Lower leg skin (tissue), 4 donors: ENCODE data around the gene CEMIP2. TPM values are rescaled to one million over a fixed set of nuclear protein-coding genes. Genes with fewer than 3 reads are reported as not detected.

Source experiments
- DNase-seq, 2 donors: peaks; one replicate each; pipeline ENCODE4 v3.0.0-alpha.2; 2019; ENCODE audit warnings: low spot score in 2 of 2
- H3K4me3 ChIP-seq: fragments of 200-600 bp; sonication (generic); 2 replicates; pipeline ENCODE4 v1.5.1; 2017; ENCODE audit warnings: mild to moderate bottlenecking, low read depth; ENCODE audit not compliant: poor library complexity, severe bottlenecking
- CTCF ChIP-seq, 3 donors: fragments of 450-650 bp; IDR thresholded peaks; one replicate each; pipeline ENCODE4 v1.5.1; 2016; ENCODE audit warnings: antibody characterized with exemption in 3 of 3, mild to moderate bottlenecking in 3 of 3, moderate library complexity in 2 of 3
- POLR2A ChIP-seq, 2 donors: fragments of 450-650 bp; IDR thresholded peaks; one replicate each; pipeline ENCODE4 v1.6.1; 2016 to 2017; ENCODE audit warnings: antibody characterized with exemption in 2 of 2, mild to moderate bottlenecking in 1 of 2, moderate library complexity in 1 of 2
- WGBS, 2 donors: methylation state at CpG; one replicate each; pipeline ENCODE4 v1.1.5; 2018; 5-methylcytosine and 5-hydroxymethylcytosine counted together
- intact Hi-C: fragments of 100-400 bp; cut with DNase I; formaldehyde crosslinking; loops from one replicate; pipeline ENCODE4 v1.15.0; 2023; ENCODE audit warnings: low total_unique reads
- total RNA-seq, 4 donors: library from RNA; depleted of rRNA; stranded (reverse); fragments of >200 nt; gene quantifications; one replicate each; pipeline ENCODE4 v1.1.0, GENCODE V29; 2016

The CEMIP2 gene
- total RNA-seq, 4 donors from 2014 or later: 20.6 to 48.6 (median 29.0) TPM

GRCh38 chr9:71754151-71754550 lies 14.2 kb downstream of the CEMIP2 start:
- intact Hi-C loops: no loop called here

GRCh38 chr9:71752928-71753327 lies 15.4 kb downstream of the CEMIP2 start:
- TF ChIP-seq CTCF (IDR thresholded peaks at IDR 0.05): no peak
- no peak for TF ChIP-seq POLR2A (IDR thresholded peaks at IDR 0.05)
- DNase-seq: no peak
- intact Hi-C loops: no loop called here
- WGBS, 2 donors: 82 to 87% methylated on average over 3 of the region's 3 CpGs
- no peak overlapping the region for H3K4me3 ChIP-seq

More at GRCh38 chr9:71754151-71754550, 14.2 kb downstream of the CEMIP2 start:
- no peak for TF ChIP-seq POLR2A (IDR thresholded peaks at IDR 0.05)
- DNase-seq: no peak
- 87 to 90% methylated on average over 4 of the region's 4 CpGs for WGBS, 2 donors
- H3K4me3 ChIP-seq: no peak overlapping the region

- 60 to 67% methylated on average over 1 of the region's 1 CpG for WGBS, 2 donors
- TF ChIP-seq CTCF (IDR thresholded peaks at IDR 0.05): no peak
- TF ChIP-seq POLR2A (IDR thresholded peaks at IDR 0.05): no peak
- no peak overlapping the region for H3K4me3 ChIP-seq
- DNase-seq: no peak
- intact Hi-C loops: no loop called here
Observed at GRCh38 chr9:71752352-71752751, 16.0 kb downstream of the CEMIP2 start.

- intact Hi-C loops: no loop called here
- no peak overlapping the region for H3K4me3 ChIP-seq
- no peak for DNase-seq
- TF ChIP-seq POLR2A (IDR thresholded peaks at IDR 0.05): no peak
- TF ChIP-seq CTCF (IDR thresholded peaks at IDR 0.05): no peak
- 59 to 72% methylated on average over 1 of the region's 1 CpG for WGBS, 2 donors
Observed at GRCh38 chr9:71748280-71748743, 20.0 kb downstream of the CEMIP2 start.

GRCh38 chr9:71747576-71747975 lies 20.7 kb downstream of the CEMIP2 start:
- no peak overlapping the region for H3K4me3 ChIP-seq
- TF ChIP-seq CTCF (IDR thresholded peaks at IDR 0.05) (no peak), POLR2A (IDR thresholded peaks at IDR 0.05) (no peak)
- DNase-seq: no peak
- intact Hi-C loops: no loop called here

GRCh38 chr9:71746758-71747125 lies 21.6 kb downstream of the CEMIP2 start:
- no peak overlapping the region for H3K4me3 ChIP-seq
- TF ChIP-seq CTCF (IDR thresholded peaks at IDR 0.05): no peak
- no peak for TF ChIP-seq POLR2A (IDR thresholded peaks at IDR 0.05)
- intact Hi-C loops: no loop called here
- no peak for DNase-seq
- 93 to 98% methylated on average over 1 of the region's 1 CpG for WGBS, 2 donors
